Lower lobe of right lung (tissue), 2 donors: Measurements from ENCODE around the gene TTC39C. TPM values are rescaled to one million over a fixed set of nuclear protein-coding genes. Genes with fewer than 3 reads are reported as not detected.

Experiments
- ATAC-seq, 2 donors: fragments of 200-7000 bp; cut with Tn5 transposase; one replicate each; pipeline ENCODE4 v1.9.1; 2020 to 2022; ENCODE audit warnings: mild to moderate bottlenecking in 2 of 2, moderate library complexity in 2 of 2
- DNase-seq: peaks from one replicate; pipeline ENCODE4 v3.0.0-alpha.2; 2020
- H3K27ac ChIP-seq: fragments of 200-600 bp; one replicate; pipeline ENCODE4 v1.8.0; 2022
- H3K27me3 ChIP-seq: fragments of 200-600 bp; one replicate; pipeline ENCODE4 v1.8.0; 2022; ENCODE audit warnings: low read depth
- H3K36me3 ChIP-seq: fragments of 200-600 bp; one replicate; pipeline ENCODE4 v1.8.0; 2022; ENCODE audit warnings: mild to moderate bottlenecking
- H3K4me1 ChIP-seq: fragments of 200-600 bp; one replicate; pipeline ENCODE4 v1.8.0; 2022
- H3K4me3 ChIP-seq: fragments of 200-600 bp; one replicate; pipeline ENCODE4 v1.8.0; 2022; ENCODE audit warnings: mild to moderate bottlenecking
- H3K9me3 ChIP-seq: fragments of 200-600 bp; one replicate; pipeline ENCODE4 v1.8.0; 2022
- CTCF ChIP-seq: fragments of 200-600 bp; IDR thresholded peaks from one replicate; pipeline ENCODE4 v1.8.0; 2022; ENCODE audit warnings: antibody characterized with exemption, mild to moderate bottlenecking
- intact Hi-C: fragments of 100-400 bp; cut with DNase I; formaldehyde crosslinking; loops from one replicate; pipeline ENCODE4 v1.11.0; 2022
- total RNA-seq: library from RNA; stranded (reverse); fragmentation: NEBNext Ultra II Directional; extraction: Animal tissue kit (Norgen Biotek cat#: 25700); gene quantifications from one replicate; pipeline ENCODE4 v1.2.1, GENCODE V29; 2021
- donor health status: DM: no; HTN: yes; CAD: no; lungs with severe emphysema.

Gene TTC39C
- total RNA-seq, 1 donor from 2014 or later, result 14.6 TPM

- no peaks in the 10 kb centered on the region for H3K27me3 ChIP-seq
- DNase-seq (no peak), ATAC-seq (no peak)
- no peak overlapping the region for H3K4me3 ChIP-seq
- TF ChIP-seq CTCF, result no peak
- intact Hi-C loops, result no loop called here
- no peaks in the 10 kb centered on the region for H3K4me1 ChIP-seq
- H3K27ac ChIP-seq, result no peak overlapping the region
- H3K36me3 ChIP-seq, result no peaks in the 10 kb centered on the region
- H3K9me3 ChIP-seq, result peaks cover 12% of the 10 kb centered on the region
Measured at GRCh38 chr18:24094561-24094960, 80.0 kb downstream of the TTC39C start.

GRCh38 chr18:24095976-24096375, 81.4 kb downstream of the TTC39C start:
- no peaks in the 10 kb centered on the region for H3K4me1 ChIP-seq
- no peak overlapping the region for H3K4me3 ChIP-seq
- DNase-seq, result no peak
- peaks cover 12% of the 10 kb centered on the region for H3K9me3 ChIP-seq
- no peaks in the 10 kb centered on the region for H3K27me3 ChIP-seq
- no peak for ATAC-seq
- H3K36me3 ChIP-seq, result no peaks in the 10 kb centered on the region
- H3K27ac ChIP-seq, result no peak overlapping the region
- intact Hi-C loops, result no loop called here
- TF ChIP-seq CTCF, result no peak

- Histone ChIP-seq H3K27ac (no peak overlapping the region), H3K9me3 (no peaks in the 10 kb centered on the region), H3K4me1 (no peaks in the 10 kb centered on the region), H3K36me3 (no peaks in the 10 kb centered on the region), H3K4me3 (no peak overlapping the region), H3K27me3 (no peaks in the 10 kb centered on the region)
- ATAC-seq (no peak), DNase-seq (no peak)
- no peak for TF ChIP-seq CTCF
- intact Hi-C loops, result no loop called here
Measured at GRCh38 chr18:24103320-24104021, 88.9 kb downstream of the TTC39C start.

GRCh38 chr18:24104486-24104885, 89.9 kb downstream of the TTC39C start:
- DNase-seq (no peak), ATAC-seq (no peak)
- Histone ChIP-seq H3K4me1 (no peaks in the 10 kb centered on the region), H3K27ac (no peak overlapping the region), H3K27me3 (no peaks in the 10 kb centered on the region), H3K4me3 (no peak overlapping the region), H3K9me3 (no peaks in the 10 kb centered on the region), H3K36me3 (no peaks in the 10 kb centered on the region)
- no peak for TF ChIP-seq CTCF
- intact Hi-C loops, result no loop called here

GRCh38 chr18:24108641-24109040, 94.1 kb downstream of the TTC39C start:
- ATAC-seq (no peak), DNase-seq (no peak)
- intact Hi-C loops, result no loop called here
- Histone ChIP-seq H3K4me1 (no peaks in the 10 kb centered on the region), H3K9me3 (no peaks in the 10 kb centered on the region), H3K27ac (no peak overlapping the region), H3K4me3 (no peak overlapping the region), H3K36me3 (no peaks in the 10 kb centered on the region), H3K27me3 (no peaks in the 10 kb centered on the region)
- TF ChIP-seq CTCF, result no peak
